Measurements from ENCODE around the gene SERP2.

Gene SERP2

DNA sequence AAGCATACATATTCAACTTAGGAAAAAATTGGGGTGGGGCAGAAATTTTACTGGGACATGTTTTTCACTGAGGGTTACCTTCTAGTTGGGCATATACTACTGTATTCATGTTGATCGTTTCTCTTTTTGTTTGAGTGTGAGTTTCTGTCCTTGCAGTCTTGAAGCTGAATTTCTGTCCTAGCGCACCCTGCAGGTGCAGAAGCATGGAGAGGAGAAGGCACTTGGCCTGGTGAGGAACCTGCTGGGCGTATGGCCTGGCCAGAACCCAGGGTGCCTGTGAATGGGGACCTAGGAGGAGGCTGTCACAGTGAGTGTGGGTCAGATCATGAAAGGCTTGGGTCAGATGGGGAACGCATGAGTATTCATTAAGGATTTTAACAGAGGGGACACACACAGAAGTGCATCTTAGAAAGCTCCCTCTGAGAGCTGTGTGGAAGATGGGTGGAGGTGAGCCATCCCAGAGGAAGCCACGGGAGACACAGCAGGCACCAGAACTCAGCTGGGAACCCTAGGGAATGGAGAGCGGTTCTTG lies 36.8 kb downstream of the SERP2 start:
- Histone ChIP-seq H3K36me3 (no peaks in the 10 kb centered on the region), H3K27me3 (no peaks in the 10 kb centered on the region), H3K4me3 (no peak overlapping the region), H3K4me1 (no peaks in the 10 kb centered on the region), H3K9me3 (no peaks in the 10 kb centered on the region), H3K27ac (no peak overlapping the region)
- TF ChIP-seq, protein P1, sequence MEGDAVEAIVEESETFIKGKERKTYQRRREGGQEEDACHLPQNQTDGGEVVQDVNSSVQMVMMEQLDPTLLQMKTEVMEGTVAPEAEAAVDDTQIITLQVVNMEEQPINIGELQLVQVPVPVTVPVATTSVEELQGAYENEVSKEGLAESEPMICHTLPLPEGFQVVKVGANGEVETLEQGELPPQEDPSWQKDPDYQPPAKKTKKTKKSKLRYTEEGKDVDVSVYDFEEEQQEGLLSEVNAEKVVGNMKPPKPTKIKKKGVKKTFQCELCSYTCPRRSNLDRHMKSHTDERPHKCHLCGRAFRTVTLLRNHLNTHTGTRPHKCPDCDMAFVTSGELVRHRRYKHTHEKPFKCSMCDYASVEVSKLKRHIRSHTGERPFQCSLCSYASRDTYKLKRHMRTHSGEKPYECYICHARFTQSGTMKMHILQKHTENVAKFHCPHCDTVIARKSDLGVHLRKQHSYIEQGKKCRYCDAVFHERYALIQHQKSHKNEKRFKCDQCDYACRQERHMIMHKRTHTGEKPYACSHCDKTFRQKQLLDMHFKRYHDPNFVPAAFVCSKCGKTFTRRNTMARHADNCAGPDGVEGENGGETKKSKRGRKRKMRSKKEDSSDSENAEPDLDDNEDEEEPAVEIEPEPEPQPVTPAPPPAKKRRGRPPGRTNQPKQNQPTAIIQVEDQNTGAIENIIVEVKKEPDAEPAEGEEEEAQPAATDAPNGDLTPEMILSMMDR (IDR thresholded peaks at IDR 0.05), result no peak
- intact Hi-C loops (cut with DNase I; ENCODE audit: low total_unique reads), result no loop called here
- DNase-seq, result no peak

DNA sequence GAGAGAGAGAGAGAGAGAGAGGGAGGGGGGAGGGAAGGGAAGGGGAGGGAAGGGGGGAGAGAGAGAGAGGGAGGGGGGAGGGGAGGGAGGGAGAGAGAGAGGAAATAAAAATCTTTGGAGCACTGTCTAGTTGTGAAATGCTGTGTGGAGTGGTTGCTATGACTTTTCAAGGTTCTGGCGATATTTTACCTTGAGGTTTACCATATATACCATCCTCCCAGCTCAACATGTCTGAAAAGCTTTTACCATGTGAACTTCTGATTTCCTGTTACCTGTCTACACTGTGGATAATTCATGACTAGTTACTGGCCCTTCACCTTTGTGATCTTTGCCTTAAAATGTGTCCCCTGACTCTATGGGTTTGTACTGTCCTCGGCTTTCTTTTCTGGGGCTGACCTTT lies 38.2 kb downstream of the SERP2 start:
- Histone ChIP-seq H3K4me3 (no peak overlapping the region), H3K9me3 (no peaks in the 10 kb centered on the region), H3K27ac (no peak overlapping the region), H3K27me3 (no peaks in the 10 kb centered on the region), H3K36me3 (no peaks in the 10 kb centered on the region), H3K4me1 (no peaks in the 10 kb centered on the region)
- no peak for DNase-seq
- intact Hi-C loops (cut with DNase I; ENCODE audit: low total_unique reads), result no loop called here
- TF ChIP-seq, protein P1 (IDR thresholded peaks at IDR 0.05), result no peak

DNA sequence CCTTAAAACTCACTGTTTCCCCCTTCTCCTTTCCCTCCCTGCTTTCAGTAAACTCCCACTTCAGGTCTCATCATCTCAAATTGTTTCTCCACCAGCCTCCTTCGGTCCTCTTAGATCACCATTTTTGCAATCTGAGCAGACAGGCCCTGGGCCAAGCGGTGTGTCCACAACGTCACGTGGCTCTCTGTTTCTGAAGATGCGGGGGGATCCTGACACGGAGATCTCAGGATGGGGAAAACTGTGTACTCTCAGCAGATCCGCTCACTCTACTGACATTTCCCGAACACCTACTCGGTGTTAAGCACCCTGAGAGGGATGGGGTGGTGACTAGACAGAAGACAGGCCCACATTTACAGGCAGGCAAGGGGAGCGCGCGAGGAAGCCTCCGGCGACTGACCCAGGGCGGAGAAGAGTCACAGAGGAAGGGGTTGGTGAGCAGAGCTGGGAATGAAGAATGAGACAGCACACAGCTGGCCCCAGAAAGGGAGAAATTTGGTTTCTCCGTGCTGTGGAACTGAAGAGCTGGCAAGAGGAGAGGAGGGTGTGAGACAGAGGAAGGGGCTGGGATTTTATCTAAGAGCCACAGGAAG lies 38.8 kb downstream of the SERP2 start:
- Histone ChIP-seq H3K27me3 (no peaks in the 10 kb centered on the region), H3K9me3 (no peaks in the 10 kb centered on the region), H3K27ac (no peak overlapping the region), H3K36me3 (no peaks in the 10 kb centered on the region), H3K4me1 (no peaks in the 10 kb centered on the region), H3K4me3 (no peak overlapping the region)
- TF ChIP-seq, protein P1 (IDR thresholded peaks at IDR 0.05), result no peak
- intact Hi-C loops (cut with DNase I; ENCODE audit: low total_unique reads), result no loop called here
- DNase-seq, result no peak

DNA sequence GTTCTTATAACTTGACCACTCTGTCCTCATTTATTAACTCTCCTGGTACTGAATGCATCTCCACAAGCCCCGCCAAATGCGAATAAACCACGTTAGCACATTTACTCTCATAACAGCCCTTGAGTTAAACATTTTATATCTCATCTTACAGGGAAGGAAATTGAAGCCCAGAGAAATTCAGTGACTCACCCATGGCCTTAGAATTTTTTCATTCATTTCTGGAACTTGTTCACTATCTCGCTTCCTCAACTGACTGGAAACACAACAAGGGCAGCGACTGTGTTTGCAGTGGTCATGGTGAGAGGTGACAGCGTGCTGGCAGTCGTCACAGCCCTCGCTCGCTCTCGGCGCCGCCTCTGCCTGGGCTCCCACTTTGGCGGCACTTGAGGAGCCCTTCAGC lies 39.5 kb downstream of the SERP2 start:
- H3K36me3 ChIP-seq, result no peaks in the 10 kb centered on the region
- intact Hi-C loops (cut with DNase I; ENCODE audit: low total_unique reads), result no loop called here
- H3K4me3 ChIP-seq, result no peak overlapping the region
- H3K9me3 ChIP-seq, result no peaks in the 10 kb centered on the region
- H3K27me3 ChIP-seq, result no peaks in the 10 kb centered on the region
- no peaks in the 10 kb centered on the region for H3K4me1 ChIP-seq
- no peak for DNase-seq
- no peak overlapping the region for H3K27ac ChIP-seq
- TF ChIP-seq, protein P1 (IDR thresholded peaks at IDR 0.05), result no peak

DNA sequence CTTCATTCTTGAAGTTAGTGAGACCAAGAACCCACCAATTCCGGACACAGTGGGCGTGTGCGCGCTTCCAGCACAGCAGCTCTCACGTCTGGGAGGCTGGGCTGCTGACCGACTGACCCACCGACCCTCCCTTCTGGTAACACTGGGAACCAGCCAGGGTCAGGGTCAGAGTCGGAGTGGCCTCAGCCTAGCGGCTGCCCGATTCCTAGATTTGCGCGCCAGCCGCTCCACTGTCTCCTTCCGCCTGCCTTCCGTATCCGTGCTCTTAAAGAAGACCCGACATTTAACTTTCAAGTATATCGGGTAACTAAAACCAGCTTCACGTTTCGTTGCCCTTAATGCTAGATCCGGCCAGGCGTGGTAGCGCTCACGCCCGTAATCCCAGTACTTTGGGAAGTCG lies 41.1 kb downstream of the SERP2 start:
- TF ChIP-seq, protein P1 (IDR thresholded peaks at IDR 0.05), result no peak
- no peak overlapping the region for H3K27ac ChIP-seq
- H3K4me1 ChIP-seq, result no peaks in the 10 kb centered on the region
- DNase-seq, result no peak
- H3K36me3 ChIP-seq, result no peaks in the 10 kb centered on the region
- H3K4me3 ChIP-seq, result no peak overlapping the region
- H3K27me3 ChIP-seq, result no peaks in the 10 kb centered on the region
- no peaks in the 10 kb centered on the region for H3K9me3 ChIP-seq
- intact Hi-C loops (cut with DNase I; ENCODE audit: low total_unique reads), result no loop called here

DNA sequence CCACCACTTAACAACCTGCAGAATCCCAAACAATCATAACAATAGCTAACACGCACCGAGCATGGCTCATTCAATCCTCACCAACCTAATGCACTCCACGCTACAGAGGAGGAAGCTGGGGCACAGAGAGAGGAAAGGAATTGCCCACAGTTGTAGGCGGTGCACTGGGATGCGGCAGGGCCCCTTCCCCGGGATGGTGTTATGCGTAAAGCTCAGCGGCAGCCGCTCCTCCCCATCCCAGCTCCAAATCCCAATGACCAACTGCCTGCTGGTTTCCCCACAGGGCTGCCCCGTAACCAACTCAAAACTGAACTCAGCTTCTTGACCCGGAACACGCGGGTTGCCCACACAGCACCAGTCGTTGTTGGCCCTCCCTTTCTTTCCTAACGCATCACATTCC lies 42.2 kb downstream of the SERP2 start:
- Histone ChIP-seq H3K4me3 (no peak overlapping the region), H3K9me3 (no peaks in the 10 kb centered on the region), H3K27me3 (no peaks in the 10 kb centered on the region), H3K4me1 (no peaks in the 10 kb centered on the region), H3K27ac (no peak overlapping the region), H3K36me3 (no peaks in the 10 kb centered on the region)
- DNase-seq, result no peak
- intact Hi-C loops (cut with DNase I; ENCODE audit: low total_unique reads), result no loop called here
- TF ChIP-seq, protein P1 (IDR thresholded peaks at IDR 0.05), result no peak
